GM23338 (cell line): Measurements from ENCODE around the gene TMEM201.

Experiments used
- POLR2AphosphoS5 ChIP-seq: IDR thresholded peaks from 2 replicates; pipeline ENCODE4 v1.6.1; 2016; ENCODE audit warnings: antibody characterized with exemption, low read depth
- TF ChIP-seq, protein P1 (sequence below), 2 experiments: fragments of 200-600 bp in 1 of 2; sonication (generic) in 1 of 2; conservative IDR thresholded peaks; 2 replicates each; pipeline versions ENCODE4 v1.5.1 to v1.6.1; 2016 to 2017; ENCODE audit warnings: antibody characterized with exemption in 2 of 2, low read depth in 2 of 2, mild to moderate bottlenecking in 2 of 2, moderate library complexity in 1 of 2

DNA sequence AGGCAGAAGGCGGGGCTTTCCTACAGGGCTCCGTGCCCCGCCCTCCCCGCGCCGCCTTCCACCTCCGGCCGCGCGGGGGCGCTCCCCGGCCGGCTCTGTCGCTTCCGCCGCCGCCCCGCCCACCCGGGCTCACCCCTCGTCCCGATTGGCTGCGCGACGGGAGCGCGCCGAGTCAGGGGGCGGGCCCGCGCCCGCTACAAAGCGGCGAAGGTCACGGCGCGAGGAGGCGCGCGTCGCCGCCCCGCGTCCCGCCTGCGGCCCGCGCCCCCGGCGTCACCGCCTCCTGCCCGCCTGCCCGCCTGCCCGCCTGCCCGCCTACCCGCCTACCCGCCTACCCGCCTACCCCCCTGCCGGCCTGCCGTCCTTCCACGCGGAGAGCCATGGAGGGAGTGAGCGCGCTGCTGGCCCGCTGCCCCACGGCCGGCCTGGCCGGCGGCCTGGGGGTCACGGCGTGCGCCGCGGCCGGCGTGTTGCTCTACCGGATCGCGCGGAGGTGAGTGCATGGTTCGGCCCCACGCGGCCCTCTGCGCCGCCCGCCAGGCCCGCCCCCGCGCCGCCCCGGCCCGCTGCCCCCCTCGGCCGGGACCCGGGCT, at the start of gene TMEM201:
- TF ChIP-seq, protein P1, sequence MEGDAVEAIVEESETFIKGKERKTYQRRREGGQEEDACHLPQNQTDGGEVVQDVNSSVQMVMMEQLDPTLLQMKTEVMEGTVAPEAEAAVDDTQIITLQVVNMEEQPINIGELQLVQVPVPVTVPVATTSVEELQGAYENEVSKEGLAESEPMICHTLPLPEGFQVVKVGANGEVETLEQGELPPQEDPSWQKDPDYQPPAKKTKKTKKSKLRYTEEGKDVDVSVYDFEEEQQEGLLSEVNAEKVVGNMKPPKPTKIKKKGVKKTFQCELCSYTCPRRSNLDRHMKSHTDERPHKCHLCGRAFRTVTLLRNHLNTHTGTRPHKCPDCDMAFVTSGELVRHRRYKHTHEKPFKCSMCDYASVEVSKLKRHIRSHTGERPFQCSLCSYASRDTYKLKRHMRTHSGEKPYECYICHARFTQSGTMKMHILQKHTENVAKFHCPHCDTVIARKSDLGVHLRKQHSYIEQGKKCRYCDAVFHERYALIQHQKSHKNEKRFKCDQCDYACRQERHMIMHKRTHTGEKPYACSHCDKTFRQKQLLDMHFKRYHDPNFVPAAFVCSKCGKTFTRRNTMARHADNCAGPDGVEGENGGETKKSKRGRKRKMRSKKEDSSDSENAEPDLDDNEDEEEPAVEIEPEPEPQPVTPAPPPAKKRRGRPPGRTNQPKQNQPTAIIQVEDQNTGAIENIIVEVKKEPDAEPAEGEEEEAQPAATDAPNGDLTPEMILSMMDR (conservative IDR thresholded peaks at IDR 0.05; ENCODE audit: low read depth in 2 of 2) = peak; percentile 48 to 72
- TF ChIP-seq POLR2AphosphoS5 = no peak; the same call in 1 of the 2 replicates
